Measurements from ENCODE around the gene NPPA. TPM values are rescaled to one million over a fixed set of nuclear protein-coding genes. Genes with fewer than 3 reads are reported as not detected.

The NPPA gene
- total and polyA plus RNA-seq, 10 of the 15 experiments (the other 5 are each of a cell fraction or from before 2014, with no cell fraction given), result 0.31 to 0.39 TPM; not detected in 8

DNA sequence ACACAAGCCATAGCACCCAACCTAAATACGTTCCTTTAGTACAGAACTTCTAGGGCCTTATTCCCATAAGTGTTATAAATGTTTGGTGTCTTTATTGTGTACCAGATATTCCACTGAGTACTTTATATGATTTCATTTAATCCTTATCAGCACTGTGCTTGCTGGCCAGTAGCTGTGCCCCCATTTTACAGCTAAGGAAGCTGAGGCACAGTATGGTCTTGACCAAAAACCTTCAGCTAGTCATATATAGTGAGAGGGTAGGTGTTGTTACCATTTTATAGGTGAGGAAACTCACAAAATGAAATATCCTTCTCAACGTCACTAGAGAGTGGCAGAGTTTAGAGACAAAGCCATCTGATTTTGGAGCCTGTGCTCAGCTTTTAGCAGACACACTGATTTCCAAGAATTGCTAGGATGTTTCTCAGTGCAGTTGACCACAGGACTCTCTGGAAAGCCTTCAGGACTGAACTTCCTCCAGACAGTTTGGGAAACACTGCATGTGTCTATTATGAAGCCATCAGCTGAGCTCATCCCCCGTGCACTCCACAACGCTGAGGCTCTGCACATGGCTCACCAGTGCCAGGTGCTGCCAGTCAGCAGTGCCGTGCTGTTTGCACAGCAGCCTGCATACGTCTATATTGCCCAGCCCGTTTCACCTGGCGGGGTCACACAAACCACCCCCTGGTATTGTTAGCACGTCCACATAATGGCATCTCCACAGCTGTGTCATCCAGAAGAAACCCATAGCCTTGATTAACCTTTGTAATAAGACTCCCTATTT, 15.4 kb downstream of the NPPA start:
- DNase-seq (ENCODE audit: low read depth, low spot score), result no peak
- peaks cover 29 to 35% of the 10 kb centered on the region in 2 experiments for H3K36me3 ChIP-seq (ENCODE audit: control insufficient read depth in 2 of 2, insufficient read depth in 2 of 2, low read length in 1 of 2)
- no peak overlapping the region for H3K4me2 ChIP-seq (ENCODE audit: control insufficient read depth, insufficient read depth)
- no TSS peak for BruUV-seq (replicated peaks)
- no peak overlapping the region for H3K9ac ChIP-seq (ENCODE audit: control insufficient read depth, insufficient read depth, low read length)
- no peaks in the 10 kb centered on the region for H3K4me1 ChIP-seq (ENCODE audit: control insufficient read depth, insufficient read depth, low read length)
- intact Hi-C loops (cut with micrococcal nuclease; ENCODE audit: unreplicated experiment) (no loop called here), in situ Hi-C loops (cut with MboI) (no loop called here)
- H4K20me1 ChIP-seq (ENCODE audit: control insufficient read depth, insufficient read depth), result no peaks in the 10 kb centered on the region
- TF ChIP-seq RCOR1 (conservative IDR thresholded peaks at IDR 0.05; ENCODE audit: low read depth, low read length) (no peak), CHD1 (IDR thresholded peaks at IDR 0.05; ENCODE audit: low read depth, low read length) (no peak), JUNB (IDR thresholded peaks at IDR 0.05) (no peak), POLR2A (IDR thresholded peaks at IDR 0.05; ENCODE audit: low read depth, low read length) (0 out of 2 replicates have a peak, but pooled peaks have one; percentile 23), NFYB (IDR thresholded peaks at IDR 0.05; ENCODE audit: insufficient read depth, low read depth, low read length) (no peak)
- TF ChIP-seq, protein P1, sequence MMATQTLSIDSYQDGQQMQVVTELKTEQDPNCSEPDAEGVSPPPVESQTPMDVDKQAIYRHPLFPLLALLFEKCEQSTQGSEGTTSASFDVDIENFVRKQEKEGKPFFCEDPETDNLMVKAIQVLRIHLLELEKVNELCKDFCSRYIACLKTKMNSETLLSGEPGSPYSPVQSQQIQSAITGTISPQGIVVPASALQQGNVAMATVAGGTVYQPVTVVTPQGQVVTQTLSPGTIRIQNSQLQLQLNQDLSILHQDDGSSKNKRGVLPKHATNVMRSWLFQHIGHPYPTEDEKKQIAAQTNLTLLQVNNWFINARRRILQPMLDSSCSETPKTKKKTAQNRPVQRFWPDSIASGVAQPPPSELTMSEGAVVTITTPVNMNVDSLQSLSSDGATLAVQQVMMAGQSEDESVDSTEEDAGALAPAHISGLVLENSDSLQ (IDR thresholded peaks at IDR 0.05), result no peak
- TF ChIP-seq, protein P2, sequence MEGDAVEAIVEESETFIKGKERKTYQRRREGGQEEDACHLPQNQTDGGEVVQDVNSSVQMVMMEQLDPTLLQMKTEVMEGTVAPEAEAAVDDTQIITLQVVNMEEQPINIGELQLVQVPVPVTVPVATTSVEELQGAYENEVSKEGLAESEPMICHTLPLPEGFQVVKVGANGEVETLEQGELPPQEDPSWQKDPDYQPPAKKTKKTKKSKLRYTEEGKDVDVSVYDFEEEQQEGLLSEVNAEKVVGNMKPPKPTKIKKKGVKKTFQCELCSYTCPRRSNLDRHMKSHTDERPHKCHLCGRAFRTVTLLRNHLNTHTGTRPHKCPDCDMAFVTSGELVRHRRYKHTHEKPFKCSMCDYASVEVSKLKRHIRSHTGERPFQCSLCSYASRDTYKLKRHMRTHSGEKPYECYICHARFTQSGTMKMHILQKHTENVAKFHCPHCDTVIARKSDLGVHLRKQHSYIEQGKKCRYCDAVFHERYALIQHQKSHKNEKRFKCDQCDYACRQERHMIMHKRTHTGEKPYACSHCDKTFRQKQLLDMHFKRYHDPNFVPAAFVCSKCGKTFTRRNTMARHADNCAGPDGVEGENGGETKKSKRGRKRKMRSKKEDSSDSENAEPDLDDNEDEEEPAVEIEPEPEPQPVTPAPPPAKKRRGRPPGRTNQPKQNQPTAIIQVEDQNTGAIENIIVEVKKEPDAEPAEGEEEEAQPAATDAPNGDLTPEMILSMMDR (IDR thresholded peaks at IDR 0.05 in 2 of 3, conservative IDR thresholded peaks at IDR 0.05 in 1 of 3; ENCODE audit: control insufficient read depth in 2 of 3, extremely low read depth in 1 of 3, insufficient read depth in 1 of 3, low read depth in 3 of 3, low read length in 3 of 3), result no peak
- H2AFZ ChIP-seq (ENCODE audit: control insufficient read depth, low read depth, low read length), result no peak overlapping the region
- ATAC-seq, result no peak
- H3K27ac ChIP-seq (ENCODE audit: control insufficient read depth, insufficient read depth), result no peak overlapping the region
- 86% methylated on average over 9 of the region's 9 CpGs for WGBS (ENCODE audit: insufficient coverage, insufficient replicate concordance, low lambda C conversion rate, missing lambda C conversion rate)
- RAD21 ChIA-PET (ENCODE audit: unreplicated experiment), result no interaction called here
- H3K9me3 ChIP-seq (replicated peaks; ENCODE audit: control insufficient read depth, insufficient read depth, low read length), result no peaks in the 10 kb centered on the region
- no peak overlapping the region for H3K4me3 ChIP-seq
- POLR2A ChIA-PET, result no interaction called here
- CTCF ChIA-PET, result interaction anchor here (0.8 to 1.3 kb wide), 2 partner anchors 60 to 178 kb away, joined by 3 to 4 read pairs; no protein-coding TSS in a partner anchor
- H3K79me2 ChIP-seq (ENCODE audit: control insufficient read depth, insufficient read depth, low read length), result no peaks in the 10 kb centered on the region
- FAIRE-seq, result no peak
- H3K27me3 ChIP-seq (replicated peaks in 1 of 2; ENCODE audit: control insufficient read depth in 2 of 2, insufficient read depth in 2 of 2, low read length in 1 of 2), result no peaks in the 10 kb centered on the region
- SMC1A ChIA-PET (ENCODE audit: uncharacterized antibody, unreplicated experiment), result no interaction called here

Data from GM12878 (cell line).